Loucy (cell line): ENCODE data around the gene RELCH.
A peak's percentile ranks its signal among the peaks of the same experiment; 100 is the strongest.

Source experiments
- H2AFZ ChIP-seq: fragments of 200-600 bp; sonication (generic); 2 replicates; pipeline ENCODE4 v1.6.0; 2016; ENCODE audit warnings: antibody characterized with exemption, mild to moderate bottlenecking, low read length, moderate library complexity
- H3F3A ChIP-seq: fragments of 200-600 bp; 2 replicates; pipeline ENCODE4 v1.6.0; 2016; ENCODE audit warnings: antibody characterized with exemption, low read depth, mild to moderate bottlenecking
- H3K27me3 ChIP-seq: fragments of 200-600 bp; sonication (generic); 2 replicates; pipeline ENCODE4 v1.6.1; 2014; ENCODE audit warnings: low read length, mild to moderate bottlenecking; ENCODE audit not compliant: insufficient read depth, poor library complexity, severe bottlenecking
- H3K36me3 ChIP-seq: fragments of 200-600 bp; sonication (generic); 2 replicates; pipeline ENCODE4 v1.6.1; 2016; ENCODE audit warnings: low read length; ENCODE audit not compliant: insufficient read depth
- H3K4me1 ChIP-seq: fragments of 200-600 bp; sonication (generic); 2 replicates; pipeline ENCODE4 v1.5.1; 2014; ENCODE audit warnings: low read length, mild to moderate bottlenecking; ENCODE audit not compliant: insufficient read depth, poor library complexity, severe bottlenecking
- H3K4me2 ChIP-seq: fragments of 200-600 bp; sonication (generic); 2 replicates; pipeline ENCODE4 v1.6.0; 2014; ENCODE audit warnings: antibody characterized with exemption, low read length, low read depth, mild to moderate bottlenecking; ENCODE audit not compliant: poor library complexity, severe bottlenecking
- H3K4me3 ChIP-seq: fragments of 200-600 bp; sonication (generic); 2 replicates; pipeline ENCODE4 v1.5.1; 2014; ENCODE audit warnings: low read length, mild to moderate bottlenecking, mixed read lengths; ENCODE audit not compliant: poor library complexity, severe bottlenecking
- H3K79me2 ChIP-seq: fragments of 200-600 bp; sonication (generic); 2 replicates; pipeline ENCODE4 v1.6.1; 2014; ENCODE audit warnings: low read length; ENCODE audit not compliant: insufficient read depth
- H3K9ac ChIP-seq: fragments of 200-600 bp; sonication (generic); 2 replicates; pipeline ENCODE4 v1.6.0; 2014; ENCODE audit warnings: mild to moderate bottlenecking, low read depth, low read length, moderate library complexity; ENCODE audit not compliant: poor library complexity, severe bottlenecking
- H3K9me2 ChIP-seq: fragments of 200-600 bp; sonication (generic); replicated peaks from 2 replicates; pipeline ENCODE4 v1.6.1; 2016; ENCODE audit warnings: low read depth, low read length, mixed read lengths
- H3K9me3 ChIP-seq: fragments of 200-600 bp; sonication (generic); 2 replicates; pipeline ENCODE4 v1.6.1; 2014; ENCODE audit warnings: mild to moderate bottlenecking, antibody characterized with exemption, low read length, low read depth; ENCODE audit not compliant: insufficient read depth
- H4K20me1 ChIP-seq: fragments of 200-600 bp; sonication (generic); 2 replicates; pipeline ENCODE4 v1.6.0; 2014; ENCODE audit warnings: antibody characterized with exemption, low read length, mild to moderate bottlenecking; ENCODE audit not compliant: insufficient read depth, poor library complexity, severe bottlenecking
- CTCF ChIP-seq: fragments of 200-600 bp; sonication (generic); conservative IDR thresholded peaks from 2 replicates; pipeline ENCODE4 v1.5.1; 2014; ENCODE audit warnings: mild to moderate bottlenecking, antibody characterized with exemption, low read length
- EZH2phosphoT487 ChIP-seq: fragments of 200-600 bp; IDR thresholded peaks from 2 replicates; pipeline ENCODE4 v1.6.1; 2018; ENCODE audit warnings: antibody characterized with exemption, mild to moderate bottlenecking, moderate library complexity, borderline replicate concordance

Gene RELCH

GRCh38 chr18:62248313-62248712 is 61.3 kb downstream of the RELCH start:
- Histone ChIP-seq H3K9me3 (no peaks in the 10 kb centered on the region), H3K4me2 (no peak overlapping the region), H3K4me1 (no peaks in the 10 kb centered on the region), H3K79me2 (no peaks in the 10 kb centered on the region), H3K9ac (no peak overlapping the region), H4K20me1 (no peaks in the 10 kb centered on the region), H3K27me3 (no peaks in the 10 kb centered on the region), H3K9me2 (no peaks in the 10 kb centered on the region), H3K36me3 (peaks cover 31% of the 10 kb centered on the region; the same call in 1 of the 2 replicates), H2AFZ (no peak overlapping the region), H3K4me3 (no peak overlapping the region), H3F3A (no peaks in the 10 kb centered on the region)
- TF ChIP-seq EZH2phosphoT487 (no peak), CTCF (no peak)

- peaks cover 31% of the 10 kb centered on the region; the same call in 1 of the 2 replicates for H3K36me3 ChIP-seq
- no peaks in the 10 kb centered on the region for H3K4me1 ChIP-seq
- H3K4me2 ChIP-seq, result no peak overlapping the region
- H3K4me3 ChIP-seq, result no peak overlapping the region
- no peak overlapping the region for H3K9ac ChIP-seq
- no peaks in the 10 kb centered on the region for H4K20me1 ChIP-seq
- H2AFZ ChIP-seq, result no peak overlapping the region
- H3K9me3 ChIP-seq, result no peaks in the 10 kb centered on the region
- no peaks in the 10 kb centered on the region for H3K27me3 ChIP-seq
- H3K79me2 ChIP-seq, result no peaks in the 10 kb centered on the region
- H3F3A ChIP-seq, result no peaks in the 10 kb centered on the region
- no peaks in the 10 kb centered on the region for H3K9me2 ChIP-seq
- TF ChIP-seq CTCF (peak; percentile 66), EZH2phosphoT487 (no peak)
Observed at GRCh38 chr18:62249478-62250097, 62.5 kb downstream of the RELCH start.

DNA sequence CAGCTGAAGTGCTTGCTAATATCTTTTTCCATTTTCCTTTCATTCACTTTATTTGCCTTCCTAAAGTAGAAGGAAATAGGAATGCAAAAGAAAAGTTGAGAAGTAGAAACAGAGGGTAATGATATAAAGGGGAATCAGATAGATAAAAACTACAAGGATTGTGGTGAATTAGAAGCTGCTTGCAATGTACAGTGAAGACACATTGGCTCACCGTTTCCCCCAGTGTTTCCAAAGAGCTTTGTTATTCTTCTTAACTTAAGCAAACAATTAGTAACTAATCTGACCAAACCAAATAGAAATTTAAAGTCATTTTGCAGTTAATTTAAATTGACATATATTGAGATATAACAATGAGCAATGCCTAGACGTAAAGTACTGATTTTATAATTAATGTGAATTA is 63.4 kb downstream of the RELCH start:
- TF ChIP-seq CTCF, result no peak
- no peak for TF ChIP-seq EZH2phosphoT487
- Histone ChIP-seq H3F3A (no peaks in the 10 kb centered on the region), H3K9ac (no peak overlapping the region), H3K4me1 (no peaks in the 10 kb centered on the region), H3K9me3 (no peaks in the 10 kb centered on the region), H2AFZ (no peak overlapping the region), H3K4me3 (no peak overlapping the region), H3K4me2 (no peak overlapping the region), H3K79me2 (no peaks in the 10 kb centered on the region), H4K20me1 (no peaks in the 10 kb centered on the region), H3K9me2 (no peaks in the 10 kb centered on the region), H3K36me3 (peaks cover 29% of the 10 kb centered on the region; the same call in 1 of the 2 replicates), H3K27me3 (no peaks in the 10 kb centered on the region)
